Measurements from ENCODE around the gene FNDC3B.

GRCh38 chr3:172383306-172383796, 344.0 kb downstream of the FNDC3B start:
- no peak for TF ChIP-seq CTCF (IDR thresholded peaks at IDR 0.05)
- TF ChIP-seq PBX3 (IDR thresholded peaks at IDR 0.05), result no peak
- TF ChIP-seq POLR2A (IDR thresholded peaks at IDR 0.05; ENCODE audit: low read length), result no peak
- TF ChIP-seq E2F6 (IDR thresholded peaks at IDR 0.05; ENCODE audit: borderline replicate concordance, low read depth), result no peak
- TF ChIP-seq HDAC2 (IDR thresholded peaks at IDR 0.05), result no peak
- no peak for TF ChIP-seq POLR2AphosphoS2 (conservative IDR thresholded peaks at IDR 0.05; ENCODE audit: low read length)
- no peak for TF ChIP-seq ZC3H11A (IDR thresholded peaks at IDR 0.05)
- no peak for TF ChIP-seq FOXS1 (CRISPR knock-in tag; IDR thresholded peaks at IDR 0.05)
- TF ChIP-seq RAD21 (conservative IDR thresholded peaks at IDR 0.05 in 1 of 2, IDR thresholded peaks at IDR 0.05 in 1 of 2), result no peak

Measured in A549 (cell line).